SK-N-SH (cell line): ENCODE data around the gene RAB3C. TPM values are rescaled to one million over a fixed set of nuclear protein-coding genes. Genes with fewer than 3 reads are reported as not detected.

ENCODE experiments used
- CTCF ChIA-PET: fragments of 300-600, 350-600 bp; formaldehyde crosslinking; extraction: SDS; loops from one replicate; lab custom pipeline; 2021; lab: Yijun Ruan, JAX
- POLR2A ChIA-PET: fragments of 350-600 bp; sonication (Branson Sonifier 250); formaldehyde crosslinking; extraction: SDS; loops from one replicate; lab custom pipeline; 2020; ENCODE audit warnings: antibody characterized with exemption, inconsistent platforms; lab: Yijun Ruan, JAX
- DNase-seq: peaks from one replicate; pipeline ENCODE4 v3.0.0; 2012
- H2AFZ ChIP-seq: fragments of 200-600 bp; sonication (generic); 2 replicates; pipeline ENCODE4 v1.8.1; 2016; ENCODE audit warnings: antibody characterized with exemption, mild to moderate bottlenecking, low read depth
- H3F3A ChIP-seq: fragments of 200-600 bp; sonication (generic); replicated peaks from 2 replicates; pipeline ENCODE3; 2016; ENCODE audit warnings: antibody characterized with exemption, mild to moderate bottlenecking; ENCODE audit not compliant: insufficient read depth
- H3K27ac ChIP-seq, 2 experiments: fragments of 200-500 bp in 1 of 2; fragments of 200-600 bp in 1 of 2; sonication (Bioruptor generic) in 1 of 2; sonication (generic), shearing (Covaris generic) in 1 of 2; 2 replicates each; pipeline versions ENCODE4 v1.5.1 to v1.6.1; 2014 to 2016; ENCODE audit warnings: low read depth in 2 of 2, inconsistent platforms in 1 of 2, low read length in 1 of 2, mild to moderate bottlenecking in 1 of 2, mixed read lengths in 1 of 2
- H3K27me3 ChIP-seq: fragments of 200-600 bp; sonication (generic), shearing (Covaris generic); 2 replicates; pipeline ENCODE4 v1.6.1; 2016; ENCODE audit warnings: mixed run types; ENCODE audit not compliant: insufficient read depth
- H3K36me3 ChIP-seq, 2 experiments: fragments of 200-500 bp in 1 of 2; fragments of 200-600 bp in 1 of 2; sonication (Bioruptor generic) in 1 of 2; sonication (generic) in 1 of 2; replicated peaks in 1 of 2; 2 replicates each; pipeline versions ENCODE3 to v1.5.1; 2014 to 2016; ENCODE audit warnings: low read length in 1 of 2, mild to moderate bottlenecking in 1 of 2; ENCODE audit not compliant: insufficient read depth in 2 of 2, control insufficient read depth in 1 of 2
- H3K4me1 ChIP-seq, 2 experiments: fragments of 200-500 bp in 1 of 2; fragments of 200-600 bp in 1 of 2; sonication (Bioruptor generic) in 1 of 2; sonication (generic), shearing (Covaris generic) in 1 of 2; 2 replicates each; pipeline versions ENCODE4 v1.5.1 to v1.6.1; 2014 to 2016; ENCODE audit warnings: low read depth in 1 of 2, low read length in 1 of 2, mixed run types in 1 of 2; ENCODE audit not compliant: insufficient read depth in 2 of 2, control insufficient read depth in 1 of 2
- H3K4me2 ChIP-seq: fragments of 200-600 bp; sonication (generic), shearing (Covaris generic); 2 replicates; pipeline ENCODE4 v1.6.1; 2017; ENCODE audit warnings: mixed run types
- H3K4me3 ChIP-seq, 2 experiments: fragments of 200-500 bp in 1 of 2; fragments of 200-600 bp in 1 of 2; sonication (Bioruptor generic) in 1 of 2; sonication (generic), shearing (Covaris generic) in 1 of 2; 2 replicates each; pipeline versions ENCODE4 v1.5.1 to v1.8.1; 2014 to 2016; ENCODE audit warnings: low read depth in 2 of 2, inconsistent platforms in 1 of 2, low read length in 1 of 2, mild to moderate bottlenecking in 1 of 2, mixed read lengths in 1 of 2, moderate library complexity in 1 of 2
- H3K79me2 ChIP-seq: fragments of 200-600 bp; sonication (generic); 2 replicates; pipeline ENCODE4 v1.8.1; 2017; ENCODE audit warnings: mild to moderate bottlenecking; ENCODE audit not compliant: insufficient read depth
- H3K9ac ChIP-seq: fragments of 200-600 bp; sonication (generic); 2 replicates; pipeline ENCODE4 v1.6.1; 2017; ENCODE audit warnings: mixed run types
- H3K9me2 ChIP-seq: fragments of 200-600 bp; sonication (generic); 2 replicates; pipeline ENCODE4 v1.6.1; 2017; ENCODE audit warnings: mixed run types
- H3K9me3 ChIP-seq: fragments of 200-600 bp; sonication (generic); 2 replicates; pipeline ENCODE4 v1.6.1; 2017; ENCODE audit warnings: mixed run types, mild to moderate bottlenecking, moderate library complexity
- H4K20me1 ChIP-seq: fragments of 200-600 bp; sonication (generic); 2 replicates; pipeline ENCODE4 v1.6.1; 2017; ENCODE audit warnings: mild to moderate bottlenecking, mixed run types; ENCODE audit not compliant: insufficient read depth
- CHD2 ChIP-seq: fragments of 150-350 bp; IDR thresholded peaks from 2 replicates; pipeline ENCODE4 v1.6.1; 2018; ENCODE audit warnings: low read length; ENCODE audit not compliant: partially characterized antibody
- MEF2A ChIP-seq: IDR thresholded peaks from 2 replicates; pipeline ENCODE4 v1.4.0; 2012; ENCODE audit warnings: low read depth, borderline replicate concordance
- MXI1 ChIP-seq: IDR thresholded peaks from 2 replicates; pipeline ENCODE4 v1.6.1; 2012; ENCODE audit warnings: mild to moderate bottlenecking, low read depth, low read length, improper control_type of control experiment
- NRF1 ChIP-seq: IDR thresholded peaks from 2 replicates; pipeline ENCODE4 v1.6.1; 2012; ENCODE audit warnings: low read depth, mild to moderate bottlenecking, low read length
- RAD21 ChIP-seq: IDR thresholded peaks from 2 replicates; pipeline ENCODE4 v1.6.1; 2012; ENCODE audit warnings: mild to moderate bottlenecking, low read length
- RCOR1 ChIP-seq: fragments of 150-350 bp; IDR thresholded peaks from 2 replicates; pipeline ENCODE4 v1.6.1; 2017; ENCODE audit warnings: antibody characterized with exemption, low read length
- SMC3 ChIP-seq: IDR thresholded peaks from 2 replicates; pipeline ENCODE4 v1.6.1; 2012; ENCODE audit warnings: low read depth, low read length, improper control_type of control experiment
- YY1 ChIP-seq: IDR thresholded peaks from 2 replicates; pipeline ENCODE4 v1.4.0; 2012; ENCODE audit warnings: low read depth, mild to moderate bottlenecking
- WGBS: methylation state at CpG from one replicate; pipeline ENCODE4 v1.1.6; 2017; ENCODE audit warnings: low lambda C conversion rate; 5-methylcytosine and 5-hydroxymethylcytosine counted together
- polyA plus RNA-seq, 3 experiments: library from polyadenylated mRNA; depleted of rRNA; stranded (reverse); fragments of >200 nt; gene quantifications; 2 replicates each; pipeline ENCODE4 v1.2.3, GENCODE V29; 2012
- TF ChIP-seq, protein P1 (sequence below): IDR thresholded peaks from 2 replicates; pipeline ENCODE4 v1.4.0; 2012; ENCODE audit warnings: low read depth
- TF ChIP-seq, protein P2 (sequence below): fragments of 150-350 bp; IDR thresholded peaks from 2 replicates; pipeline ENCODE4 v1.6.1; 2017; ENCODE audit warnings: antibody characterized with exemption, low read length, low read depth, borderline replicate concordance
- TF ChIP-seq, protein P3 (sequence below): fragments of 200-600 bp; sonication (generic); IDR thresholded peaks from 2 replicates; pipeline ENCODE4 v1.6.1; 2017; ENCODE audit warnings: antibody characterized with exemption, mild to moderate bottlenecking, moderate library complexity
- TF ChIP-seq, protein P4 (sequence below): IDR thresholded peaks from 2 replicates; pipeline ENCODE4 v1.4.0; 2012; ENCODE audit warnings: low read depth, borderline replicate concordance
- TF ChIP-seq, protein P5 (sequence below): IDR thresholded peaks from 2 replicates; pipeline ENCODE4 v1.4.0; 2012; ENCODE audit warnings: low read depth, borderline replicate concordance

Gene RAB3C
- polyA plus RNA-seq, 1 of the 3 experiments (the other 2 are of a cell fraction): 0.03 TPM

DNA sequence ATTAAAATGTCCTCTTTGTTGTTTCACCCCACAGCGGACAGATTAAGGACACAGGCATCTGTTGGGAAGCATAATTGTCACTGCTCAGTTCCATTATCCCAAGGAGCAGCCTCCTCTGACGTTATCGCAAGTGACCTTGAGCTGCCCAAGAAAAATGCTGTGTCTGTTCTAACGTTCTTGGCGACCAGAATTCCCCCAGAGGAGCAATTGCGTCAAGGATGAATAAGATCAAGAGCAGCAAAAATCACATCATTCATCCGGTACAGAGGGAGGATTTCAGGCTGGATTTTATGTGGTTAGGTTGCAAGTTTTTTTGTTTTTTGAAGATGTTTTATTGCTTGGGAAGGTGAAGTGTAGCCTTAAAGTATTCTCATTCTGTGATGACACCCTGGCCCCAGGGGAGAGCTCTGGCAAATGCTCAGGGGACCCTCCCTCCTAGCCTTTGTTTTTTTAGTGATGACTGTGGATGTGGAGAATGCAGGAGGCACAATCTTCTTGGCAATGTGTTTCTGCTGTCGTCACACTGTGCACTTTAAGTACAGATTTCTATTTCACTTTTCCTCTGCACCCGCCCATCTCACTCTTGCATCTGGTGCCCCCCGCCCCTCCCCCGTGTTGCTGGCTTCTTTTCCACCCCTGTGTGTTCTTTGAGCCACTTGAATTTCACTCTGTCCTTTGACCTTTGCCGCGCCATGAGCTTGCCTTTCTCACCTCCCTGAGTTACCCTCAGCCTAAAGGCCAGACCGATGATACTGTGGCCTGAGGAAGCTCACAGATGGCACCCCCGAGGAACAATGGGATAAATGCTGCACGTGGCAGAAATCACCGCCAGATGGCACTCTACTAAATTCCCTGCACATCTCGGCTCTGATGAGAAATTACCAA lies 308.5 kb downstream of the RAB3C start:
- peak; percentile 75 for DNase-seq
- no peaks in the 10 kb centered on the region for H3K79me2 ChIP-seq
- H3K9ac ChIP-seq: peak overlapping the region; percentile 56; the same call in 1 of the 2 replicates
- POLR2A ChIA-PET: no interaction called here
- no peaks in the 10 kb centered on the region for H3K9me2 ChIP-seq
- H4K20me1 ChIP-seq: no peaks in the 10 kb centered on the region
- no peaks in the 10 kb centered on the region for H3K27me3 ChIP-seq
- no peak overlapping the region; the same call in 1 of the 2 replicates for H2AFZ ChIP-seq
- CTCF ChIA-PET: interaction anchor here (0.6 to 9.8 kb wide), 43 partner anchors 9 to 914 kb away, joined by 3 to 143 read pairs (median 4); no protein-coding TSS in a partner anchor
- H3F3A ChIP-seq: peaks cover 5% of the 10 kb centered on the region
- peak overlapping the region in 1 of 2 experiments; percentile 52; a peak in 2 of 4 replicates for H3K27ac ChIP-seq
- H3K4me2 ChIP-seq: peak overlapping the region; percentile 75
- TF ChIP-seq CHD2: no peak
- peak; percentile 71 for TF ChIP-seq RAD21
- TF ChIP-seq, protein P1, sequence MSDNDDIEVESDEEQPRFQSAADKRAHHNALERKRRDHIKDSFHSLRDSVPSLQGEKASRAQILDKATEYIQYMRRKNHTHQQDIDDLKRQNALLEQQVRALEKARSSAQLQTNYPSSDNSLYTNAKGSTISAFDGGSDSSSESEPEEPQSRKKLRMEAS: peak; percentile 48; the same call in 1 of the 2 replicates
- TF ChIP-seq, protein P2, sequence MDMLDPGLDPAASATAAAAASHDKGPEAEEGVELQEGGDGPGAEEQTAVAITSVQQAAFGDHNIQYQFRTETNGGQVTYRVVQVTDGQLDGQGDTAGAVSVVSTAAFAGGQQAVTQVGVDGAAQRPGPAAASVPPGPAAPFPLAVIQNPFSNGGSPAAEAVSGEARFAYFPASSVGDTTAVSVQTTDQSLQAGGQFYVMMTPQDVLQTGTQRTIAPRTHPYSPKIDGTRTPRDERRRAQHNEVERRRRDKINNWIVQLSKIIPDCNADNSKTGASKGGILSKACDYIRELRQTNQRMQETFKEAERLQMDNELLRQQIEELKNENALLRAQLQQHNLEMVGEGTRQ: no peak
- peak; percentile 46; the same call in 1 of the 2 replicates for TF ChIP-seq RCOR1
- TF ChIP-seq, protein P3, sequence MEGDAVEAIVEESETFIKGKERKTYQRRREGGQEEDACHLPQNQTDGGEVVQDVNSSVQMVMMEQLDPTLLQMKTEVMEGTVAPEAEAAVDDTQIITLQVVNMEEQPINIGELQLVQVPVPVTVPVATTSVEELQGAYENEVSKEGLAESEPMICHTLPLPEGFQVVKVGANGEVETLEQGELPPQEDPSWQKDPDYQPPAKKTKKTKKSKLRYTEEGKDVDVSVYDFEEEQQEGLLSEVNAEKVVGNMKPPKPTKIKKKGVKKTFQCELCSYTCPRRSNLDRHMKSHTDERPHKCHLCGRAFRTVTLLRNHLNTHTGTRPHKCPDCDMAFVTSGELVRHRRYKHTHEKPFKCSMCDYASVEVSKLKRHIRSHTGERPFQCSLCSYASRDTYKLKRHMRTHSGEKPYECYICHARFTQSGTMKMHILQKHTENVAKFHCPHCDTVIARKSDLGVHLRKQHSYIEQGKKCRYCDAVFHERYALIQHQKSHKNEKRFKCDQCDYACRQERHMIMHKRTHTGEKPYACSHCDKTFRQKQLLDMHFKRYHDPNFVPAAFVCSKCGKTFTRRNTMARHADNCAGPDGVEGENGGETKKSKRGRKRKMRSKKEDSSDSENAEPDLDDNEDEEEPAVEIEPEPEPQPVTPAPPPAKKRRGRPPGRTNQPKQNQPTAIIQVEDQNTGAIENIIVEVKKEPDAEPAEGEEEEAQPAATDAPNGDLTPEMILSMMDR: peak; percentile 84
- TF ChIP-seq NRF1: 0 out of 2 replicates have a peak, but pooled peaks have one; percentile 9
- peak; percentile 86 for TF ChIP-seq SMC3
- peak overlapping the region; percentile 19 to 49; a peak in 3 of 4 replicates for H3K4me3 ChIP-seq
- no peaks in the 10 kb centered on the region for H3K36me3 ChIP-seq
- peaks cover 0 to 9% of the 10 kb centered on the region in 2 experiments; a peak in 1 of 4 replicates for H3K4me1 ChIP-seq
- H3K9me3 ChIP-seq: no peaks in the 10 kb centered on the region
- 22% methylated on average over 18 of the region's 18 CpGs for whole genome bisulfite sequencing

DNA sequence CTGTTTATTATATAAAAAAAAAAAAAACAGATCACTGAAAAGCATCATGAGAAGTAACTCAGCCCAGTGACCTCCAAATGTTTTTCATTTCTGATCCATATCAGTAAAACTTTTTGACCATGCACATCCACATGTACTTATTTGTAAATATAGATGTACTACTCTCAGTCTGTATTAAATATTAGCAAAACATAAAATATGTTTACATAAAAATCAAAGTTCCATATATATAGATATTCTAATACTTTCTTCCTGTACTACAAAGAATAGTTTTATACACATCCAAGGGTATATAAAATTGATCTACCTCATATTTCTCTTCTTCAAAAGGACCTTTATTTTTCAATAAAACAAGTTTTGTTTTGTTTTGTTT lies 309.1 kb downstream of the RAB3C start:
- H3F3A ChIP-seq: peaks cover 5% of the 10 kb centered on the region
- H3K9me2 ChIP-seq: no peaks in the 10 kb centered on the region
- H2AFZ ChIP-seq: no peak overlapping the region
- H3K4me3 ChIP-seq: peak overlapping the region in 1 of 2 experiments; percentile 49; a peak in 2 of 4 replicates
- no peaks in the 10 kb centered on the region for H3K79me2 ChIP-seq
- H3K27me3 ChIP-seq: no peaks in the 10 kb centered on the region
- no peaks in the 10 kb centered on the region for H4K20me1 ChIP-seq
- no peak overlapping the region for H3K9ac ChIP-seq
- H3K36me3 ChIP-seq: no peaks in the 10 kb centered on the region
- CTCF ChIA-PET: interaction anchor here (0.6 to 9.8 kb wide), 32 partner anchors 9 to 1449 kb away, joined by 3 to 143 read pairs (median 4); no protein-coding TSS in a partner anchor
- peaks cover 0 to 9% of the 10 kb centered on the region in 2 experiments; a peak in 1 of 4 replicates for H3K4me1 ChIP-seq
- no peaks in the 10 kb centered on the region for H3K9me3 ChIP-seq
- H3K4me2 ChIP-seq: peak overlapping the region; percentile 75
- peak overlapping the region in 1 of 2 experiments; percentile 52; a peak in 1 of 4 replicates for H3K27ac ChIP-seq
- no peak for DNase-seq
- POLR2A ChIA-PET: no interaction called here
- TF ChIP-seq, protein P1: no peak
- TF ChIP-seq, protein P4, sequence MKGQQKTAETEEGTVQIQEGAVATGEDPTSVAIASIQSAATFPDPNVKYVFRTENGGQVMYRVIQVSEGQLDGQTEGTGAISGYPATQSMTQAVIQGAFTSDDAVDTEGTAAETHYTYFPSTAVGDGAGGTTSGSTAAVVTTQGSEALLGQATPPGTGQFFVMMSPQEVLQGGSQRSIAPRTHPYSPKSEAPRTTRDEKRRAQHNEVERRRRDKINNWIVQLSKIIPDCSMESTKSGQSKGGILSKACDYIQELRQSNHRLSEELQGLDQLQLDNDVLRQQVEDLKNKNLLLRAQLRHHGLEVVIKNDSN: no peak
- TF ChIP-seq MEF2A (no peak), MXI1 (no peak), YY1 (no peak)
- TF ChIP-seq, protein P2: no peak
- TF ChIP-seq, protein P5, sequence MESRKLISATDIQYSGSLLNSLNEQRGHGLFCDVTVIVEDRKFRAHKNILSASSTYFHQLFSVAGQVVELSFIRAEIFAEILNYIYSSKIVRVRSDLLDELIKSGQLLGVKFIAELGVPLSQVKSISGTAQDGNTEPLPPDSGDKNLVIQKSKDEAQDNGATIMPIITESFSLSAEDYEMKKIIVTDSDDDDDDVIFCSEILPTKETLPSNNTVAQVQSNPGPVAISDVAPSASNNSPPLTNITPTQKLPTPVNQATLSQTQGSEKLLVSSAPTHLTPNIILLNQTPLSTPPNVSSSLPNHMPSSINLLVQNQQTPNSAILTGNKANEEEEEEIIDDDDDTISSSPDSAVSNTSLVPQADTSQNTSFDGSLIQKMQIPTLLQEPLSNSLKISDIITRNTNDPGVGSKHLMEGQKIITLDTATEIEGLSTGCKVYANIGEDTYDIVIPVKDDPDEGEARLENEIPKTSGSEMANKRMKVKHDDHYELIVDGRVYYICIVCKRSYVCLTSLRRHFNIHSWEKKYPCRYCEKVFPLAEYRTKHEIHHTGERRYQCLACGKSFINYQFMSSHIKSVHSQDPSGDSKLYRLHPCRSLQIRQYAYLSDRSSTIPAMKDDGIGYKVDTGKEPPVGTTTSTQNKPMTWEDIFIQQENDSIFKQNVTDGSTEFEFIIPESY: no peak
- TF ChIP-seq, protein P3: no peak
